GM19438 (cell line): ENCODE measurements around the gene GARIN3.
"Not testable (repeated sequence)": the region's sequence is repeated elsewhere in the genome, so short reads cannot be mapped to it uniquely, and the experiment has no call there.

Experiments used
- ATAC-seq: cut with Tn5 transposase; IDR thresholded peaks from one replicate; pipeline ENCODE4 v1.9.1; 2021; ENCODE audit warnings: low read depth; ENCODE audit not compliant: unreplicated experiment

Gene GARIN3

GRCh38 chr5:157186309-157187045 is 20.4 kb upstream of the GARIN3 start:
- no peak for ATAC-seq

GRCh38 chr5:157185122-157185521 is 19.1 kb upstream of the GARIN3 start:
- ATAC-seq, result not testable (repeated sequence)

DNA sequence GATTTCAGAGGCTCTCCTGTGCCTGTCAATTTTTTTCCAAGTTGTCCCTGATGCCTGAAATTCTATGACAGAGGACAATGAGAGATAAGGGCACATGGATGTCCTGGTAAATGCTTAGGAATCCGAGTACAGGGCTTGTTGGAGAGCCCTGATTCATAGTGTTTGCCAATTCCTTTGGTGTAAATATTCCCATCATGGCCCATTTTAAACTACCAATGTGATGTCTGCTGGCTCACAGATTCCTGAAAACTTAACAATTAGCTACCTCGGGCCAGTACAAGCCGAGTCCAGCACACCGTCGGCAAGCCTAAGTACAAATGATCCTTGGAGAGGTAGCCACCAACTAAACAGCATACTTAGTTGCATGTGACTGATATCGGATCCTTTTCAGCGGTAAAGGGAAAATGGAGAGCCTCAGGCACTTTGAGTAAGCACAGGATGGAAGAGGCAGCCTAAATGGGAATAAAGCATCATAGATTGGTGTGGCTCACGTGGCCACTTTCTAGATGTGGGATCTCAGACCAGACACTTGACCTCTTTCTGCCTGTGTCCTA is 18.1 kb upstream of the GARIN3 start:
- no peak for ATAC-seq

DNA sequence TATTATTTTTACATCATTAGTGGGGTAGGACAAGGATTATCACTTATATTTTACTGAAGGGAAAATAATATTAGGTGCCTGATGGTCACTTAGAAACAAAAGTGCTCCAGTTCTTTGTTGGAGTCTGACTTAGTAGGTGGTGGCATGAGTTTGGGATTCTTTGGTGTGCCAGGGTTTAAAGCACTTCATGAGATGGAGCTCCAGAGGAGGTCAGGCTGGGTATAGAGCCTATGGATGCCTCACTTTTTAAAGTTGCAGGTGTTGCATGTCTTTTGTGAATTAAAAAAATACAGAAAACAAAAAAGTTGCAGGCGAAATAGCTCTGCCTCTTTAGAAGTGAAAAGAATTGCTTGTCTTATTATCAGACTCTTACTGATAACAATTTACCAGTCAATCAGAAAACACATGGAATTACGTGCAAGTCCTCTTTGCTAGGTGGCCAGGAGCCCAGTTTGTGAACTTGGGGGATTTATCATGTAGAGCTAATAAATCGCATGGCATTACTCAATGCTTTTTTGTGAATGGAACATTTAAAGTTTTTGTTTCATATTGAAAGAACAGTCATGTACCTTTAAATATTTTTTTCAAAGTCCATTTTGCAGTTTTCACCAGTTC is 16.2 kb upstream of the GARIN3 start:
- no peak for ATAC-seq

GRCh38 chr5:157180374-157181264 is 14.6 kb upstream of the GARIN3 start, which contains the start of gene ITK:
ITK (plus strand) TSS chr5:157180840; CDS start chr5:157180978, 138 bp downstream.
- ATAC-seq, result no peak

DNA sequence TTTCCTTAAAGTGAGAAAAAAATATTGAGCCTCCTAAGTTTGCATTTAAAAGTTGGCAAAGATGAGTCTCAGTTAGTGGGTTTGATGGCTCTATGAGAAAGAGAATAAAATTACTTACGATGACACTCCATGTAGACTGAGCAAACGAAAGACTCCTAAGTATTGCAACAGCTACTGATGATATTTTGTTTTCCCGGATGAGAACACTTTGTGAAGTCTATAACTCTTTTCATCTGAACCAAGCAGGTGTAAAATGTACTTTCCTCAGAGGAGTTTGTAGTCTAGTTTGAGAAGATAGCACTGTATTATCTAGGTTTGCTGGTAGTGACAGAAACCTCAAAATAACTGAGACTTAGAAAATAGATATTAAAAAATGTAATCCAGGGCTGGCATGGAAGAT is 12.9 kb upstream of the GARIN3 start:
- no peak for ATAC-seq

GRCh38 chr5:157177953-157178352 is 11.9 kb upstream of the GARIN3 start:
- no peak for ATAC-seq

DNA sequence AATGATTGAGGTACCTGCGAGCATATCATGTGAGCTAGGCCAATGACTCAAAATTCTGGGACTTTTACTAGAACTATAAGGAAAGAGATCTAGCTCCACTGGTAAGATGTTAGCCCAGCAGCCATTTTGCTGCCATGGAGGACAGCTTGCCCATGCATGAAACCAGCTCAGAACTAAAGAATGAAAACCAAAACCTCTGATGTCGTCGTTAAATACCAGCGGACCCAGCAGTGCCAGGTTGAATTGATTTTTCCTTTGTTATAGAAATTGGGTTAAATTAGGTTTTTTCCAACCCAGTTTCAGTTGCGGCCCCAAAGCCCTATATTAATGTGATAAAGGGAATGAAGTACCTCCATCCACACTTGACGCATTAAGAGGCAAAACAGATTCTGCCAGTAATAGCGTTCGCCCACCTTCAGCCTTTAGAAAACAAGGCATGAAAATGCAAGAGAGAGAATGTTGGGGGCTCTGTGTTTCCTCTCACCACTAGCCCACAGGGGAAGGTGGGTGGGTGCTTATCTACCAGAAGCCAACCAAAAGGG is 9.1 kb upstream of the GARIN3 start:
- ATAC-seq, result no peak

GRCh38 chr5:157172403-157172802 is 6.3 kb upstream of the GARIN3 start:
- ATAC-seq, result peak; percentile 98

- no peak for ATAC-seq
Observed at GRCh38 chr5:157168286-157168685, 2.2 kb upstream of the GARIN3 start.

DNA sequence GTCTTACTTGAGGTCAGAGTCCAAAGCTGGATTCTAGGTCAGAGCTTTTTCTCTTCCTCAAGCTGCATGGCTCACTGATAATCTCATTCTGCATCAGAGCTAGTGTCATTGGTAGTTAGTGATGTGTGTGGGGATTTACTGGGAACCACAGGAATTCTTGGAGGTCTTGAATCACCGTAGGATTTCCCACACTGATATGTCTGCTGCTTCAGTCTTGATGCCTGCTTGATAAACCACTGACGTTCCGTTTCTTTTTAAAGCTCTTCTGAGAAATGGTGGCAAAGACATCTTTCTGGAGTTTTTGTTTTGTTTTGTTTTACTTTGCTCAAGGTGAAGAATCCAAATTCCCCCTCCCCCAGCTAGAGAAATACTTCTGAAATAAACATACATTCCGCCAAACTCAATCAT is 1.2 kb upstream of the GARIN3 start:
- ATAC-seq, result no peak

DNA sequence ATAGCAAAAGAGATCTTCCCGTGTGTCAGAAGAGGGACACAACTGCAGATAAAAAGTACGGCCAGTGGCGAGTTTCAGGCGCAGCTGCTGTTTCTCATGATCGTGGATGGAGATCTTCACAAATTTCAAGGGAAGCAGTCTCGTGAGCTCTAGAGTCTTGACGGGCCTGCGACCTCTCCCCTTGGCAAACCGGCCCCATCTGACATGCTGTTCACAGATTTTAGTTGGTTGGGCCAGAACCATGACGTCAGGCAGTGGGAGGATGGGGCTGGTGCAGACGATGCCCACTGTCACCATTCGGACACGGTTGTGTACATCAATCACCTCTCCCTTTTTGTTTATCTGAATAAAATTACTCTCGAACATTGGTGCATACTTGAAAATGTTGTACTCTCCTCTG is 396 bp downstream of the GARIN3 start:
- ATAC-seq, result no peak

DNA sequence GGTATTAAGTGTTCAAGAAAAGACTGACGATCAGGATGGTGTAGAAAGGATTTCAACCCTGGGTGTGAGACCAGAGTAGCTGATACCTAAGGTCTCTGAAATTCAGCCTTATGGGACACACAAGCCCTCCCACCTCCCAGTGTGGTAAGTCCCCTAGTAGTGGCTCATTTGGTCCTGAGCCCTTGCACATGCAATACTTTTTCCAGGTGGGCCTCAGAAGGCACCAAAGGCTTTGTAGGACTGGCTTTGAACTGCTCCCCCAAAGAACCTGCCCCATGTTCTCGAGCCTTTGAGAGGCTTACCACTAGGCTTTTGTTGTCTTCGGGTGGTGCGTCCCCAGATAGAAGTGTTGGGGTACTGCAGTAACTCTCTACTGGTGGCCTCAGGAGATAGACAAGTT is 803 bp downstream of the GARIN3 start:
- ATAC-seq, result no peak

GRCh38 chr5:157164521-157164920 is 1.5 kb downstream of the GARIN3 start:
- ATAC-seq, result no peak

- ATAC-seq, result no peak
Observed at GRCh38 chr5:157162919-157163510, 3.0 kb downstream of the GARIN3 start.

GRCh38 chr5:157161996-157162395 is 4.1 kb downstream of the GARIN3 start:
- no peak for ATAC-seq

DNA sequence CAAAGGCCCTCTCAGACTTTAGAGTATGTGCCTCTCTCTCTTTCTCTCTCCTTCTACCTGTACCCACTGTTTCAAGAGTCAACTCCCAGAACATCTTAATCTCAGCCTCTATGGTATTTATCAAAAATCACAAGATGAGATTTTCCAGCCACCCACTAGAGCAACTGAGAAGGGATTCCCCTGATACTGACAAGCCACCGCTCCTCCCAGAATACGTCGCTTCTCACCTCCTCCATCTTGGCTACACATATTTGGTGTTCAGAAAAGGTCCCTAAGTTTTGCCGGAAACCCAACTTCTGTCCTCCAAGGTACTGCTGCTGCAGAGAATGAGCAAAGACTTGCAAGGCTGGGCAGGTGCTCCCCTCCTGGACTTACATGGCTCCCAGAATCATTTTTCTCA is 6.1 kb downstream of the GARIN3 start:
- no peak for ATAC-seq

DNA sequence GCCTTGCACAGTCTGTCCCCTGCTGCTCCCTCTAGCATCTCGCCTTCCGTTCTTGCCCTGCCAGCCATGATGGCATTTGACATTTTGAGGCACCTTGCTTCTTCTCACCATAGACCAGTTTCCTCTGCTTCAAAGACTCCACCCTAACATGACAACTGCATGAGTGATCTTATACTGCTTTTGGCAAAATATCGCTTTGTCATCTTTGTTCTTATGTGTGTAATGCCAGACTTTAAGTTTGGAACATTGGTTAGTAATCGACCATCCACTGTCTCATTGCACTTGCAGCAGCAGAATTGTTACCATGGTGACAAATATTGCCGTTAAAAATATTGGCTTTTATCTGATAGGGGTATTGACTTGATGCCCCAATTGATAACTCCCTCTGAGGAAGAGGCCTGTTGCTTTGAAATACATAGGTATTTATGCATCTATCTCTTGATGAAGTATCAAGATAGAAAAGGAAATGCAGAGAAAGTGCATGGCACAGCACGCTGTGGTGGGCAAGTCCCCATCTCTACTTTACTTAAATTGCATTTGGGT is 6.8 kb downstream of the GARIN3 start:
- ATAC-seq, result no peak

DNA sequence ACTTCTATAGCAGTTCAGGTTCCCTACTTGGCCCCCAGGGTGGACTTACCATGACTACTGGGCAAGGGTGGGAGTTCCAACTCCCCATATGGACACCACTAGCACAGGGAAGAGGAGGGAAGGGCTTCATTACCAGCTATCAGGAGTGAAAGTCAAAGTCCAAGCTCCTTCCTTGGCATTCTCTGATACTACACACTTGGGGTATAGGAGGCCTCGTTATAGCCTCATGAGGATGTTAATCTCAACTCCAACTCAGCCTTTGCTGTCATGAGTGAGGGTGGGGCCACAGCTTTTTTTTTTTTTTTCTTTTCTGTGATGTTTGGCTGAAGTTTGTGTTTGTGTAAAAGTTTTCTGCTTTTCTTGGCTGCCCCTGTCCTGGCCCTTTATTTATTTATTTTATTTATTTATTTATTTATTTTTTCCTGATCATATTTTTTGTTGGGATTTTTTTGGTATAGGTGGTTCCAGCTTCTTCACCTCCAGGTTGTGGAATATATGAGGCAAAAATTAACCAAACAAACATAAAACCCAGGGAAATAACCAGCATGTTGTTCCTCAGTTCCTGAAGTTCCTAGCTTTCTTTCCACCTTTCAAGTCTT is 8.7 kb downstream of the GARIN3 start:
- ATAC-seq, result no peak

DNA sequence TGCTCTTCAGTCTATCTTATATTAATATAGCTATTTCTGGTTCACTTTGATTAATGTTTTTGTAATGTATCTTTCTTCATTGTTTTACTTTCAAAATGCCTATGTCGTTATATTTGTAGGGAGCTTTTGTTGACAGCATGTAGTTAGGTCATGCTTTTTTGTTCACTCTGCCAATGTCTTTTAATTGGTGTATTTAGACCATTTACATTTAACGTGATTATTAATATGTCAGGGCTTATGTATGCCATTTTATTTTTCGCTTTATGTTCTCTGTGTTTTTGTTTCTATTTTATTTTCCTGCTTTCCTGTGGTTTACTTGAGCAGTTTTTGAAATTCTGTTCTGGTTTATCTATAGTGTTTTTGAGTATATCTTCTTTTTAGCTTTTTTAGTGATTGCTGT is 10.8 kb downstream of the GARIN3 start:
- no peak for ATAC-seq
